Effector CD4-positive, alpha-beta T cell (primary cell): Measurements from ENCODE around the gene RPL18A.
A peak's percentile ranks its signal among the peaks of the same experiment; 100 is the strongest.

Experiments
- DNase-seq: peaks from one replicate; pipeline ENCODE4 v3.0.0-alpha.2; 2020
- total RNA-seq: gene quantifications from one replicate; lab custom pipeline; 2026; lab: John Stamatoyannopoulos, UW

RPL18A gene
- total RNA-seq, result 441 reads per million, percentile 97 among the genes with 10 or more reads in this experiment

GRCh38 chr19:17859533-17860330 lies at the start of gene RPL18A:
Gene RPL18A, plus strand, starts transcription at chr19:17859910. Its CDS starts 47 bp downstream, at chr19:17859957.
- peak; percentile 99 for DNase-seq

- DNase-seq, result no peak
These were observed 48.6 kb upstream of the RPL18A start for GRCh38 chr19:17811103-17811502.

- no peak for DNase-seq
These were observed 48.0 kb upstream of the RPL18A start for GRCh38 chr19:17811681-17812080.

- no peak for DNase-seq
These were observed 47.6 kb upstream of the RPL18A start for GRCh38 chr19:17812099-17812498.

GRCh38 chr19:17817668-17818363 lies 41.9 kb upstream of the RPL18A start:
- DNase-seq, result no peak

- DNase-seq, result no peak
These were observed 38.5 kb upstream of the RPL18A start, which contains the start of gene INSL3 for GRCh38 chr19:17821190-17821589. Gene INSL3, minus strand, starts transcription at chr19:17821519. Its CDS starts 13 bp downstream, at chr19:17821506.

- no peak for DNase-seq
These were observed 35.4 kb upstream of the RPL18A start for GRCh38 chr19:17824339-17824738.

- no peak for DNase-seq
These were observed 33.1 kb upstream of the RPL18A start for GRCh38 chr19:17826508-17827056.

GRCh38 chr19:17829855-17830566 lies 29.7 kb upstream of the RPL18A start:
- DNase-seq, result no peak

- no peak for DNase-seq
These were observed 28.9 kb upstream of the RPL18A start for GRCh38 chr19:17830567-17831418.

GRCh38 chr19:17831419-17831888 lies 28.3 kb upstream of the RPL18A start:
- DNase-seq, result no peak

GRCh38 chr19:17832443-17833208 lies 27.1 kb upstream of the RPL18A start:
- DNase-seq, result no peak

- no peak for DNase-seq
These were observed 25.1 kb upstream of the RPL18A start for GRCh38 chr19:17834350-17835181.

- no peak for DNase-seq
These were observed 24.3 kb upstream of the RPL18A start for GRCh38 chr19:17835182-17836006.

GRCh38 chr19:17836530-17836929 lies 23.2 kb upstream of the RPL18A start:
- DNase-seq, result no peak

- no peak for DNase-seq
These were observed 21.7 kb upstream of the RPL18A start for GRCh38 chr19:17837972-17838371.

- no peak for DNase-seq
These were observed 19.7 kb upstream of the RPL18A start for GRCh38 chr19:17840019-17840418.

GRCh38 chr19:17841371-17841809 lies 18.3 kb upstream of the RPL18A start:
- DNase-seq, result no peak
